C4-2B (cell line): ENCODE data around the gene NISCH.

ENCODE experiments used
- ZFX ChIP-seq: fragments of 450-650 bp; IDR thresholded peaks from 2 replicates; pipeline ENCODE4 v1.6.1; 2017
- TF ChIP-seq, protein P1 (sequence below): fragments of 450-650 bp; conservative IDR thresholded peaks from 2 replicates; pipeline ENCODE4 v1.5.1; 2017; ENCODE audit warnings: mild to moderate bottlenecking

DNA sequence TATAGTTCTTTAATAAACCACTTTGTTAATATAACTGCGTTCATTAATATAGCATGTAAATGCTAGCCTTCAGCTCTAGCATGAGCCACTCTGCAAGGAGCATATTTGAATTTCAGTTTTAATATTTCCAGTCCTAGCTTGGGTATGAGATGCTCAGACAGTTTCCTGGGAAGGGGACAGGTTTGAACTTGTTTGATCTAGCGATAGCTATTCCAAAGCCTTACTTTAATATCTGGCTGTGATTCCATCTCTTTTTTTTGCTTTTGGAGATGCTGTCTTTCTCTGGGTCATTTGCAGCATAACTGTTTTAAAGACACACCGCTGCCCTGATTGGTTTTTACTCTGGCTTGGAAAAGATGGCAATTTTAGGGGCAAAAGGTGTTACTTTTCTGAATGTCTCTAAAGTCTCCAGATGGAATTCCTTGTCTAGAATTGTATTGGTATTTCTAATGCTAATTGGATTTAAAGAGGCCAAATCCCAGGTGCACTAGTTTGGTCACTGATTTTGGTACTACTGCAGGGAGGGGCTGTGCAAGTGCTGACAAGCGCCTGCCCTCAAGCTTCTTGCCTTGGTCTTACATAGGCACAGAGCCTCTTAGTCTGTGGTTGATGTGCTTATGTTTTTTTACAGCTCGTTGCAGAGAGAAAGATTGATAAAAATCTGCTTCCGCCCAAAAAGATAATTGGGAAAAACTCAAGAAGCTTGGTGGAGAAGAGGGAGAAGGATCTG lies 2.8 kb downstream of the NISCH start:
- TF ChIP-seq, protein P1, sequence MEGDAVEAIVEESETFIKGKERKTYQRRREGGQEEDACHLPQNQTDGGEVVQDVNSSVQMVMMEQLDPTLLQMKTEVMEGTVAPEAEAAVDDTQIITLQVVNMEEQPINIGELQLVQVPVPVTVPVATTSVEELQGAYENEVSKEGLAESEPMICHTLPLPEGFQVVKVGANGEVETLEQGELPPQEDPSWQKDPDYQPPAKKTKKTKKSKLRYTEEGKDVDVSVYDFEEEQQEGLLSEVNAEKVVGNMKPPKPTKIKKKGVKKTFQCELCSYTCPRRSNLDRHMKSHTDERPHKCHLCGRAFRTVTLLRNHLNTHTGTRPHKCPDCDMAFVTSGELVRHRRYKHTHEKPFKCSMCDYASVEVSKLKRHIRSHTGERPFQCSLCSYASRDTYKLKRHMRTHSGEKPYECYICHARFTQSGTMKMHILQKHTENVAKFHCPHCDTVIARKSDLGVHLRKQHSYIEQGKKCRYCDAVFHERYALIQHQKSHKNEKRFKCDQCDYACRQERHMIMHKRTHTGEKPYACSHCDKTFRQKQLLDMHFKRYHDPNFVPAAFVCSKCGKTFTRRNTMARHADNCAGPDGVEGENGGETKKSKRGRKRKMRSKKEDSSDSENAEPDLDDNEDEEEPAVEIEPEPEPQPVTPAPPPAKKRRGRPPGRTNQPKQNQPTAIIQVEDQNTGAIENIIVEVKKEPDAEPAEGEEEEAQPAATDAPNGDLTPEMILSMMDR, result no peak
- TF ChIP-seq ZFX, result no peak
